ENCODE data around the gene HMCN2. TPM values are rescaled to one million over a fixed set of nuclear protein-coding genes. Genes with fewer than 3 reads are reported as not detected.

HMCN2 gene
- total RNA-seq, 1 experiment from 2014 or later, result 5.6 TPM

Other genes with a start within 250 kb of the HMCN2 start
- gene FNBP1, start 222.6 kb upstream of the HMCN2 start, total RNA-seq (2021), result 38.1 to 43.6 TPM (median 38.4 TPM) in 3 replicates
- 33.2 to 36.4 TPM (median 34.7 TPM) in 3 replicates for gene GPR107, start 211.9 kb upstream of the HMCN2 start, total RNA-seq (2021)
- gene NCS1, start 93.4 kb upstream of the HMCN2 start, total RNA-seq (2021), result 31.8 to 32.6 TPM (median 32.4 TPM) in 3 replicates
- 71.0 to 95.7 TPM (median 74.2 TPM) in 3 replicates for gene ASS1, start 179.2 kb downstream of the HMCN2 start, total RNA-seq (2021)

Measured in WTC11 (cell line).